WI38 (cell line): ENCODE results near the gene SMAD3.
A peak's percentile ranks its signal among the peaks of the same experiment; 100 is the strongest.
"Not testable (repeated sequence)": the region's sequence is repeated elsewhere in the genome, so short reads cannot be mapped to it uniquely, and the experiment has no call there.

Experiments used
- H3K4me3 ChIP-seq: 2 replicates; pipeline ENCODE4 v1.5.1; 2011; ENCODE audit warnings: low read depth, mild to moderate bottlenecking, control low read depth, low read length
- TF ChIP-seq, protein P1 (sequence below): IDR thresholded peaks from 2 replicates; pipeline ENCODE4 v1.5.1; 2012; ENCODE audit warnings: low read depth, mild to moderate bottlenecking, control low read depth, low read length

SMAD3 gene

DNA sequence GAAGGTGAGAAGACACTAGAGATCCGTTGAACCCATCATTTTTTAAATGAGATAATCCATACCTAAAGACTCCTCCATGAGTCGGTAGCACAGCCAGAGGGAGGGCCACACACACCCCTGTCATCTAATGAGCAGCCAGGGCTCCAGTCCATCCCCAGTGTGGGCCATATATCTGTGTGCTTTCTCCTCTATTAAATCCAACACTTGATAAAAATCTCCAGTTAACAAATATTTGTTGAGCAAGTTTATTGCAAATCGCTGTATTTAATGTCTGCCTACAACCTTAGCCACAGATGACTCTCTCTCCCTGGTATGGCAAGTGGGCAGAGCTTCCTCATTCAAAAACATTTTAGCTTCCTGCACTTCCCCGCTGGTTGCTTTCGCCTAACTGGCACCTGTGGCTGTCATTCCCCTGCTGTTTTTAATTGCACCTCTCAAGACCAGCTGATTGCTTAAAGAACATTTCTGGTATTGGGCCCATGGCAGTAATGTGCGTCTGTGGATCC is 82.8 kb downstream of the SMAD3 start:
- TF ChIP-seq, protein P1, sequence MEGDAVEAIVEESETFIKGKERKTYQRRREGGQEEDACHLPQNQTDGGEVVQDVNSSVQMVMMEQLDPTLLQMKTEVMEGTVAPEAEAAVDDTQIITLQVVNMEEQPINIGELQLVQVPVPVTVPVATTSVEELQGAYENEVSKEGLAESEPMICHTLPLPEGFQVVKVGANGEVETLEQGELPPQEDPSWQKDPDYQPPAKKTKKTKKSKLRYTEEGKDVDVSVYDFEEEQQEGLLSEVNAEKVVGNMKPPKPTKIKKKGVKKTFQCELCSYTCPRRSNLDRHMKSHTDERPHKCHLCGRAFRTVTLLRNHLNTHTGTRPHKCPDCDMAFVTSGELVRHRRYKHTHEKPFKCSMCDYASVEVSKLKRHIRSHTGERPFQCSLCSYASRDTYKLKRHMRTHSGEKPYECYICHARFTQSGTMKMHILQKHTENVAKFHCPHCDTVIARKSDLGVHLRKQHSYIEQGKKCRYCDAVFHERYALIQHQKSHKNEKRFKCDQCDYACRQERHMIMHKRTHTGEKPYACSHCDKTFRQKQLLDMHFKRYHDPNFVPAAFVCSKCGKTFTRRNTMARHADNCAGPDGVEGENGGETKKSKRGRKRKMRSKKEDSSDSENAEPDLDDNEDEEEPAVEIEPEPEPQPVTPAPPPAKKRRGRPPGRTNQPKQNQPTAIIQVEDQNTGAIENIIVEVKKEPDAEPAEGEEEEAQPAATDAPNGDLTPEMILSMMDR, result no peak
- no peak overlapping the region for H3K4me3 ChIP-seq

DNA sequence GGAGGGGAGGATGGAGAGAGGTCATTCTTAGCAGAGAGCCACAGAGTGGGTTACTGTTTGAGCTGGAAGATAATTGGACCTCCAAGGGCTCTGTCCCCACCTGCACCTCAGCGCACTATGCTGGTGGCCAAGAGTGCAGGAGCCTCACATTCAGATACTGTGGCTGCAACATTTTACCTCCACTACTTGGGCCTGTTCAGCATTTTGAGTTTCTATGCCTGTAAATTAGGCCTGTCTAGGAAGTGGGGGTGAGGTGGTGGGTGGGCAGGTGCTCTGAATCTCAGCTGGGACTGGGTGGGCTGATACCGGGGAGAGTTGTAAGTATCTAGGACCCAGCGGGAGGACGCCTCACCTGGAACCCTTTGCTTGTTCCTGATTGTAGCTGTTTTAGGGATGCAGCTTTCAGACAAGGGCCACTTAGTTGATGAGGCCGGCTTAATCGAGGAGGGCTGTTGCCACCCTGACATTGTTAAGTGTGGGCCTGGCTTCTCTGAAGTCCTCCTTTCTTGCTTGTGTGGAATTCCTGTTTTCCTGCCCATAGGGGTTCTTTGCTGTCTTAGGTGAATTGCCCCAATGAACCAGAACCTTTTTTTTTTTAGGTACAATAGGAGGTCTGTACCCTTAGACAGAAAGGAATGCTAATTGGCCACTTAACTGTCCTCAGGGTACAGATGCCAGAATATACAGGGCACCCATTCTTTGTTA is 83.8 kb downstream of the SMAD3 start:
- TF ChIP-seq, protein P1, result no peak
- no peak overlapping the region for H3K4me3 ChIP-seq

DNA sequence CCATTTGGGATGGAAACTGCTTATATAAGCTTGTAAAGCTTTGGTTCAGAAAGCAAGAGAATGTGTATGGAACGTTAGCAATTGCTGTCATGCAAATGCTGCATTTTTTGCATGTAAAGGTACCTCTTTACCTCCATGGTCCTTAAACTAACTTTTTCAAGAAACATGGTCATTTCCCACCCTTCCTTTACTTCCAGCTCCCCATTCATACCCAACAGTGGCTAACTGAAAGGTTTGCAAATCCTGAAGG is 84.3 kb downstream of the SMAD3 start:
- peak overlapping the region; percentile 7; the same call in 1 of the 2 replicates for H3K4me3 ChIP-seq
- TF ChIP-seq, protein P1, result no peak

DNA sequence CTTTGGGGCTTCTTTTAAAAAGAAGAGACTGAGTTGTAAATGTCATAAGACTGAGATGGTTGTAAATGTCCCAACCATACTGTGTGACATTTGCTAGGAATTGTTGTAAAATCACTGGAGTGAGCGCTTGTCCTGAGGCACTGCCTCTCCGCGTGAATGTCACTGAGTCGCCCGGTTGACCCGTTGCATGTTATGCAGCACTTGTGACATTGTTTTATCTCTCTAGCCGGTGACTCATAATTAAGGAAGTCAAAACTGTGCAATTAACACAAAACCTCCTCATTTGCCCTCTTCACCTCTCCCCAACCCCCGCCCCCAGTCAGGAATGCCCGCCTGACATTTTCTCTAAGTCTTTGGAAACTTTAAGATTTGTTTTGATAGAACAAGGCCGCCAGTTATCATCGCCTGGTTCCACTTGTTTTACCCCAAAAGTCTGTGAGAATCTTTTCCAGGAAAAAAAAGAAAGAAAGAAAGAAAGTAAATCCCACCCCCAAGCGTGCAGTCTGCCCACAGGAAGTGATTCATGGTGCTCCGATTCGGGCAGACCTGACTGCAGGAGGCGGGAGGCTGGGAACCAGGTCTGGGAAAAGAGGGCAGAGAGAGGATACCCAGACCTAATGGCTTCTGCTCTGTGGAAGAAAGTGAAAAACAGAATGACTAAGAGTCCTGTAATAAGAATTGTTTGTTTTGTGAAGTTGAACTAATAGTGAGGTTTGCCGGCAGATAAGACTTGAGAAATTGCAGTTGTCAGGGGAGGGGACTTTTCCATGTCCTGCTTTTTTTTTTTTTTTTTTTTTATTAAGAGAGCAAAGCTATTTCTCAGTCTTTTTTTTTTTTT is 84.8 kb downstream of the SMAD3 start:
- H3K4me3 ChIP-seq, result peak overlapping the region; percentile 7; the same call in 1 of the 2 replicates
- TF ChIP-seq, protein P1, result no peak

DNA sequence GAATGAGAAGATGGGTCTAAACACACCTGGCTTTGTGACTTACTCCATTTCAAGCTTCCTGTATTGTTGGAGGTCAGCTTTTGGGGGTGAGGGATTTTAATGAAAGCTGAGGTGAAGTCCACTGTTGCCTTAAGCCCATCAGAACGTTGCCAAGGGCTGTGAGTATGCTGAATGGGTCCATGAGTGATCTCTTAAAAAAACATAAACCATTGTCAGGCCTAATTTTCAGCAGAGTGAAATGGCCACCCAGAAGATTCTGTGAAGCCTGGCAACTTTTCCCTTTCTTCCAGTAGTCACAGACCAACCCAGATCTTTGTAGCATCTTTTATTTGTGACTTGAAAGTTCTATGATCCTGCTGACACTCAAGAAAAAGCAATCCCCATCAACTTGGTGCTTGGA is 87.0 kb downstream of the SMAD3 start:
- TF ChIP-seq, protein P1, result no peak
- H3K4me3 ChIP-seq, result no peak overlapping the region

DNA sequence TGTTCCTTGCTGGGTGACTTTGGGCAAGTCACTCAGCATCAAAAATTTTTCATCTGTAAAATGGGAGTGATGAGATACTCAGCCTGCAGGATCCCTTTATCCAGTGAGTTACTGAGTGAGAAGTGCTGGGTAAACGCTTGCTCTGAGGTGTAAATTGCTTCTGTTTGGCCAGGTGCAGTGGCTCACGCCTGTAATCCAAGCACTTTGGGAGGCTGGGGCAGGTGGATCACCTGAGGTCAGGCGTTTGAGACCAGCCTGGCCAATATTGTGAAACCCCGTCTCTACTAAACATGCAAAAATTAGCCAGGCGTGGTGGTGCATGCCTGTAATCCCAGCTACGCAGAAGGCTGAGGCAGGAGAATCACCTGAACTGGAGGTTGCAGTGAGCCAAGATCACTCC is 87.6 kb downstream of the SMAD3 start:
- H3K4me3 ChIP-seq, result not testable (repeated sequence)

DNA sequence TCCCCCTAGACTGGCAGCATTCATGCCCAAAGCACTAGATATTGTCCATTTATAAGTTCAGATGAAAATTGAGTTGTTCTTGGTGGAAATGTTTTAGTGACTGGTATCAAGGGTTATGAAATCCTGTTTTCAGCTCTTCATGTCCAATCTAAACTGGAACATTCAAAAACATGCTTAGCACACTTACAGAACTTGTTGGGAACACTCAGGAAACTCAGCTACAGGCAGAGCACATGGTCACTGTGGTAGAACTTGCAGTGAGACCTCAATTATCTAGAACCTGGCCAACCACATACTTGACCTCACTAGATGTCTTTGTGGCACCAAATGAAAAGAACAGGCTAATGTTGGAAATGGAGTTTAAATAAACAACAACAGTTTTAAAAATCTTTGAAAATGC is 88.8 kb downstream of the SMAD3 start:
- TF ChIP-seq, protein P1, result no peak

More for the DNA sequence above, 88.8 kb downstream of the SMAD3 start:
- no peak overlapping the region for H3K4me3 ChIP-seq
